MM.1S (cell line): ENCODE measurements around the gene TUBA8.

Experiments used
- DNase-seq: peaks from one replicate; pipeline ENCODE4 v3.0.0-alpha.2; 2015
- H2AFZ ChIP-seq: fragments of 300-600 bp; sonication (generic); 2 replicates; pipeline ENCODE4 v1.6.0; 2016; ENCODE audit warnings: antibody characterized with exemption, low read length
- H3F3A ChIP-seq: fragments of 300-600 bp; sonication (generic); 2 replicates; pipeline ENCODE4 v1.6.1; 2016; ENCODE audit warnings: mild to moderate bottlenecking, antibody characterized with exemption, low read length, moderate library complexity, mixed read lengths; ENCODE audit not compliant: insufficient read depth
- H3K27ac ChIP-seq: fragments of 300-600 bp; sonication (generic); 2 replicates; pipeline ENCODE4 v1.5.1; 2016; ENCODE audit warnings: mild to moderate bottlenecking, low read length
- H3K27me3 ChIP-seq: fragments of 300-600 bp; sonication (generic); replicated peaks from 2 replicates; pipeline ENCODE4 v1.6.0; 2016; ENCODE audit warnings: low read length; ENCODE audit not compliant: insufficient read depth
- H3K36me3 ChIP-seq: fragments of 300-600 bp; sonication (generic); replicated peaks from 2 replicates; pipeline ENCODE4 v1.6.1; 2016; ENCODE audit warnings: mild to moderate bottlenecking, low read length, mixed read lengths; ENCODE audit not compliant: insufficient read depth
- H3K4me1 ChIP-seq: fragments of 300-600 bp; sonication (generic); 2 replicates; pipeline ENCODE4 v1.6.1; 2016; ENCODE audit warnings: low read length, mixed read lengths
- H3K4me2 ChIP-seq: fragments of 300-600 bp; sonication (generic); 2 replicates; pipeline ENCODE4 v1.6.0; 2016; ENCODE audit warnings: low read depth, low read length
- H3K4me3 ChIP-seq: fragments of 300-600 bp; sonication (generic); 2 replicates; pipeline ENCODE4 v1.5.1; 2016; ENCODE audit warnings: low read length, mixed read lengths
- H3K79me2 ChIP-seq: fragments of 300-600 bp; sonication (generic); 2 replicates; pipeline ENCODE4 v1.6.1; 2016; ENCODE audit warnings: mixed run types, low read length, mixed read lengths
- H3K9ac ChIP-seq: fragments of 300-600 bp; sonication (generic); 2 replicates; pipeline ENCODE4 v1.6.1; 2016; ENCODE audit warnings: low read length, mixed read lengths
- H3K9me2 ChIP-seq: fragments of 300-600 bp; sonication (generic); replicated peaks from 2 replicates; pipeline ENCODE4 v1.6.1; 2016; ENCODE audit warnings: mild to moderate bottlenecking, low read length, mixed read lengths; ENCODE audit not compliant: insufficient read depth
- H3K9me3 ChIP-seq: fragments of 300-600 bp; sonication (generic); replicated peaks from 2 replicates; pipeline ENCODE4 v1.6.1; 2016; ENCODE audit warnings: mild to moderate bottlenecking, low read length, mixed read lengths; ENCODE audit not compliant: insufficient read depth
- H4K20me1 ChIP-seq: fragments of 300-600 bp; sonication (generic); 2 replicates; pipeline ENCODE4 v1.6.1; 2016; ENCODE audit warnings: mild to moderate bottlenecking, low read length, moderate library complexity, mixed read lengths; ENCODE audit not compliant: insufficient read depth
- EZH2 ChIP-seq: fragments of 300-600 bp; sonication (generic); optimal IDR thresholded peaks from 2 replicates; pipeline ENCODE3; 2017; ENCODE audit warnings: low read depth, mild to moderate bottlenecking, antibody characterized with exemption, low read length, mixed read lengths
- EZH2phosphoT487 ChIP-seq: fragments of 300-600 bp; sonication (generic); IDR thresholded peaks from 2 replicates; pipeline ENCODE4 v1.6.1; 2018; ENCODE audit warnings: antibody characterized with exemption, low read length
- TF ChIP-seq, protein P1 (sequence below): fragments of 300-600 bp; sonication (generic); IDR thresholded peaks from 2 replicates; pipeline ENCODE4 v1.5.1; 2016; ENCODE audit warnings: antibody characterized with exemption, low read length, mixed read lengths

TUBA8 gene

DNA sequence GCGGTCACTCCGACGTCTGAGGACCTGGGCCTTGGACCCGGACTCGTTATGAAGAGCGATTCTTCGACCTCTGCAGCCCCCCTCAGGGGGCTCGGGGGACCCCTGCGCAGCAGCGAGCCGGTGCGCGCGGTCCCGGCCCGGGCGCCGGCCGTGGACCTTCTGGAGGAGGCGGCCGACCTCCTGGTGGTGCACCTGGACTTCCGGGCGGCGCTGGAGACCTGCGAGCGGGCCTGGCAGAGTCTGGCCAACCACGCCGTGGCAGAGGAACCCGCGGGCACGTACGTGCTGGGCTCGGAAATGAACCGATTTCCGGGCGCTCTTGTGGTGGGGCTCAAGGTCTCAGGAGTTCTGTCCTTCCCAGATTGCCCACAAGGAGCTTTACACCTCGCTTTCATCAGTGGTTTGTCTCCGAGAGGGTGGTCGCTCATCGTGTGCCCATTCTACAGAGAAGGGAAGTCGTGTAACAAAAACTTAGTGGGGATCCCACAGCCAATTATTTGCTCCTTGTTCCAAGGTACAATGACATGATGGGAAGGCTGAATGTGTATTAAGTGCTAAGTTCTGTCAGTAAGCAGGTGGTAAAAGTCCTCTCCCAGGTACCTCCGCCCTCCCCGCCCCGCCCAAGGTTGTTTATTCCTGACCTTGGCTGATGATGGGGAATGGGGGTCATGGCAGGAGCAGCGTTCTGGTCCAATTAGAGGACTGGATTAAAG is 32.1 kb upstream of the TUBA8 start:
- Histone ChIP-seq H3K27ac (peak overlapping the region; percentile 56; the same call in 1 of the 2 replicates), H2AFZ (peak overlapping the region; percentile 92), H3K4me3 (peak overlapping the region; percentile 96), H3F3A (peaks cover 6% of the 10 kb centered on the region; the same call in 1 of the 2 replicates), H3K9ac (peak overlapping the region; percentile 97), H3K9me2 (no peaks in the 10 kb centered on the region), H3K36me3 (no peaks in the 10 kb centered on the region), H3K9me3 (no peaks in the 10 kb centered on the region), H3K79me2 (peaks cover 64% of the 10 kb centered on the region), H3K4me1 (peaks cover 8% of the 10 kb centered on the region; the same call in 1 of the 2 replicates), H3K27me3 (no peaks in the 10 kb centered on the region), H4K20me1 (no peaks in the 10 kb centered on the region), H3K4me2 (peak overlapping the region; percentile 91)
- TF ChIP-seq EZH2, result no peak
- TF ChIP-seq EZH2phosphoT487, result no peak
- TF ChIP-seq, protein P1, sequence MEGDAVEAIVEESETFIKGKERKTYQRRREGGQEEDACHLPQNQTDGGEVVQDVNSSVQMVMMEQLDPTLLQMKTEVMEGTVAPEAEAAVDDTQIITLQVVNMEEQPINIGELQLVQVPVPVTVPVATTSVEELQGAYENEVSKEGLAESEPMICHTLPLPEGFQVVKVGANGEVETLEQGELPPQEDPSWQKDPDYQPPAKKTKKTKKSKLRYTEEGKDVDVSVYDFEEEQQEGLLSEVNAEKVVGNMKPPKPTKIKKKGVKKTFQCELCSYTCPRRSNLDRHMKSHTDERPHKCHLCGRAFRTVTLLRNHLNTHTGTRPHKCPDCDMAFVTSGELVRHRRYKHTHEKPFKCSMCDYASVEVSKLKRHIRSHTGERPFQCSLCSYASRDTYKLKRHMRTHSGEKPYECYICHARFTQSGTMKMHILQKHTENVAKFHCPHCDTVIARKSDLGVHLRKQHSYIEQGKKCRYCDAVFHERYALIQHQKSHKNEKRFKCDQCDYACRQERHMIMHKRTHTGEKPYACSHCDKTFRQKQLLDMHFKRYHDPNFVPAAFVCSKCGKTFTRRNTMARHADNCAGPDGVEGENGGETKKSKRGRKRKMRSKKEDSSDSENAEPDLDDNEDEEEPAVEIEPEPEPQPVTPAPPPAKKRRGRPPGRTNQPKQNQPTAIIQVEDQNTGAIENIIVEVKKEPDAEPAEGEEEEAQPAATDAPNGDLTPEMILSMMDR, result 0 out of 2 replicates have a peak, but pooled peaks have one; percentile 15
- DNase-seq, result peak; percentile 70

DNA sequence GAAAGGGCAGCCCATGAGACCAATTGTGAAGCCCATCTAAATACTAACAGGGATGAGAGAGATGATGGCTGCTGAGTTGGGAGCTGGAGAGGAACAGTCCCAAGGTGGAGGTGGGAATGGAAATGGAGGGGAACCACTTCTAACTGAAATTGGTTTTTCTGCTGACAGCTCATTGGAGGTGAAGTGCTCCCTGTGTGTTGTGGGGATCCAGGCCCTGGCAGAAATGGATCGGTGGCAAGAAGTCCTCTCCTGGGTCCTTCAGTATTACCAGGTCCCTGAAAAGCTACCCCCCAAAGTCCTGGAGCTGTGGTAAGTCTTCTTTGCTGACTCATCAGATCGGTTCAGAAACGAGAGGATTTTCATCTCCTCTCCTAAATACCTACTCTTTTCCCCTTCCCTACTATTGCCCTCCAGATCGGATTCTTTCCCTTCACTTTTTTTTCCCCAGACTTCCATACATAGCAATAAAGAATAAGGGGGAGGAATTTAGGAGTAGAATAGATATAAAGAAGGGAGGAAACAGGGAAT is 30.8 kb upstream of the TUBA8 start:
- Histone ChIP-seq H3K4me1 (peaks cover 8% of the 10 kb centered on the region; the same call in 1 of the 2 replicates), H3K9ac (no peak overlapping the region), H3K9me2 (no peaks in the 10 kb centered on the region), H3K9me3 (no peaks in the 10 kb centered on the region), H3K27me3 (no peaks in the 10 kb centered on the region), H3F3A (peaks cover 6% of the 10 kb centered on the region; the same call in 1 of the 2 replicates), H4K20me1 (no peaks in the 10 kb centered on the region), H3K27ac (no peak overlapping the region), H3K4me3 (no peak overlapping the region), H3K4me2 (peak overlapping the region; percentile 91; the same call in 1 of the 2 replicates), H2AFZ (no peak overlapping the region), H3K79me2 (peaks cover 68% of the 10 kb centered on the region), H3K36me3 (no peaks in the 10 kb centered on the region)
- no peak for DNase-seq
- no peak for TF ChIP-seq EZH2phosphoT487
- TF ChIP-seq EZH2, result no peak

DNA sequence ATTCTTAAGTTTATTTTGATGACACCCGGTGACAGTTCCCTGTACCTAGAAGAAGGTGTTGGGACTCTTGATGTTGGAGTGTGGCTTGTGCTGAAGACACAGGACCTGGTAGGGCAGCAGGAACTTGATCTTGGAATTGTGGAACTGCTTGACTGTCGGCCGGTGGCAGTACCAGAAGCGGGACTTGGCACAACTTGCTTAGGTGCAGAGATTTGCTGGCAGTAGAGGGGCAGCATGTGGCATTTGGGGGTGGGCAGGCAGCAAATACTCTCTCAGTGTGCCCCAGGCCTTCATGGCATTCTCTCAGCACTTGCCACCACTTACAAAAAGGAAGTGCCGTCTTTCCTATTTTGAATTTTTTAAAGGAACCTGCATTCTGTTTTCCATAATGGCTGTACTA is 29.2 kb upstream of the TUBA8 start:
- no peak overlapping the region for H3K27ac ChIP-seq
- peaks cover 3% of the 10 kb centered on the region; the same call in 1 of the 2 replicates for H3F3A ChIP-seq
- peaks cover 68% of the 10 kb centered on the region for H3K79me2 ChIP-seq
- no peaks in the 10 kb centered on the region for H3K9me3 ChIP-seq
- no peak overlapping the region for H3K9ac ChIP-seq
- H3K27me3 ChIP-seq, result no peaks in the 10 kb centered on the region
- H3K4me2 ChIP-seq, result no peak overlapping the region
- TF ChIP-seq EZH2phosphoT487 (no peak), EZH2 (no peak)
- TF ChIP-seq, protein P1, result no peak
- no peaks in the 10 kb centered on the region for H3K9me2 ChIP-seq
- H3K36me3 ChIP-seq, result no peaks in the 10 kb centered on the region
- H3K4me3 ChIP-seq, result no peak overlapping the region
- DNase-seq, result no peak
- H3K4me1 ChIP-seq, result peaks cover 5% of the 10 kb centered on the region; the same call in 1 of the 2 replicates
- H2AFZ ChIP-seq, result no peak overlapping the region
- H4K20me1 ChIP-seq, result no peaks in the 10 kb centered on the region

DNA sequence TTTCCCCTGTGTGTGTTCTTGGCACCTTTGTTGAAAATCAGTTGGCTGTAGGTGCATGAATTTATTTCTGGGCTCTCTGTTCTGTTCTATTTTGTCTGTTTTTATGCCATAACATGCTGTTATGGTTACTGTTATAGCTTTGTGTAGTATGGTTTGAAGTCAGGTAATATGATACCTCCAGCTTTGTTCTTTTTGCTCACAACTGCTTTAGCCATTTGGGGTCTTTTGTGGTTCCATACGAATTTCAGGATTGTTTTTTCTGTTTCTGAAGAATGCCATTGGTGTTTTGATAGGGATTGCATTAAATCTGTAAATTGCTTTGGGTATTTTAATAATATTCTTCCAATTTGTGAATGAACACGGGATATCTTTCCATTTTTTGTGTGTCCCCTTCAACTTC is 28.1 kb upstream of the TUBA8 start:
- TF ChIP-seq, protein P1, result no peak
- TF ChIP-seq EZH2, result no peak
- no peak for TF ChIP-seq EZH2phosphoT487
- Histone ChIP-seq H3K9me2 (no peaks in the 10 kb centered on the region), H3K36me3 (peaks cover 3% of the 10 kb centered on the region; the same call in 1 of the 2 replicates), H3K27ac (no peak overlapping the region), H3K9me3 (no peaks in the 10 kb centered on the region), H3K79me2 (peaks cover 63% of the 10 kb centered on the region), H3K4me3 (no peak overlapping the region), H4K20me1 (no peaks in the 10 kb centered on the region), H3K4me1 (no peaks in the 10 kb centered on the region), H3K4me2 (no peak overlapping the region), H3F3A (peaks cover 3% of the 10 kb centered on the region; the same call in 1 of the 2 replicates), H3K27me3 (no peaks in the 10 kb centered on the region), H2AFZ (no peak overlapping the region), H3K9ac (no peak overlapping the region)
- no peak for DNase-seq
